Esophagus squamous epithelium (tissue), 4 donors: ENCODE measurements around the gene ZNF593OS.
A peak's percentile ranks its signal among the peaks of the same experiment; 100 is the strongest.

ENCODE experiments used
- POLR2A ChIP-seq, 4 donors: fragments of 450-650 bp; IDR thresholded peaks; one replicate each; pipeline ENCODE4 v1.6.1; 2017; ENCODE audit warnings: antibody characterized with exemption in 4 of 4, mild to moderate bottlenecking in 4 of 4, moderate library complexity in 3 of 4
- TF ChIP-seq, protein P1 (sequence below), 6 experiments: fragments of 450-650 bp in 4 of 6; fragments of 200-600 bp in 2 of 6; sonication (generic) in 2 of 6; IDR thresholded peaks; one replicate each; pipeline ENCODE4 v1.5.1; 2016 to 2019; ENCODE audit warnings: antibody characterized with exemption in 6 of 6, mild to moderate bottlenecking in 4 of 6, moderate library complexity in 4 of 6

DNA sequence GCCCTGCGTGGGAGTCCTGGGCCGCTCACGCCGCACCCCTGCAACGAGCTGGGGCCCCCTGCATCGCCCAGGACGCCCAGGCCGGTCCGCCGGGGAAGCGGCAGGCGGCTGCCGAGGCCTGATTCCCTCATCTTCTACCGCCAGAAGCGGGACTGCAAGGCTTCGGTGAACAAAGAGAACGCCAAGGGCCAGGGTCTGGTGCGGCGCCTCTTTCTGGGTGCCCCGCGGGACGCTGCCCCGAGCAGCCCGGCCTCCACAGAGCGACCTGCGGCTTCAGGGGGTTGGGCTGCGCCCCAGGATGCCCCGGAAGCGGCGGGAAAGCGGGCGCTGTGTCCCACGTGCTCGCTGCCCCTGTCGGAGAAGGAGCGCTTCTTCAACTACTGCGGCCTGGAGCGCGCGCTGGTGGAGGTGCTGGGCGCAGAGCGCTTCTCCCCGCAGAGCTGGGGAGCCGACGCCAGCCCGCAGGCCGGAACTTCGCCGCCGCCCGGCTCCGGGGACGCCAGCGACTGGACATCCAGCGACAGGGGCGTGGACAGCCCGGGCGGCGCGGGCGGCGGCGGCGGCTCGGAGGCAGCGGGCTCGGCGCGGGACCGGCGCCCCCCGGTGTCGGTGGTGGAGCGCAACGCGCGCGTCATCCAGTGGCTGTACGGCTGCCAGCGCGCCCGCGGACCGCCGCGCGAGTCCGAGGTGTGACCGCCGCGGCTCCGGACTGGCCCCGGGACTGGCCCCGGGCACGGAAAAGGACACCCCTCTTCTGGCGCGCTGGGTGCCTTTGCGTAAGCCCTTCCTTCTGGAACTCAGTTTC is 10.0 kb downstream of the ZNF593OS start:
- no peak for TF ChIP-seq POLR2A (IDR thresholded peaks at IDR 0.05)
- TF ChIP-seq, protein P1, sequence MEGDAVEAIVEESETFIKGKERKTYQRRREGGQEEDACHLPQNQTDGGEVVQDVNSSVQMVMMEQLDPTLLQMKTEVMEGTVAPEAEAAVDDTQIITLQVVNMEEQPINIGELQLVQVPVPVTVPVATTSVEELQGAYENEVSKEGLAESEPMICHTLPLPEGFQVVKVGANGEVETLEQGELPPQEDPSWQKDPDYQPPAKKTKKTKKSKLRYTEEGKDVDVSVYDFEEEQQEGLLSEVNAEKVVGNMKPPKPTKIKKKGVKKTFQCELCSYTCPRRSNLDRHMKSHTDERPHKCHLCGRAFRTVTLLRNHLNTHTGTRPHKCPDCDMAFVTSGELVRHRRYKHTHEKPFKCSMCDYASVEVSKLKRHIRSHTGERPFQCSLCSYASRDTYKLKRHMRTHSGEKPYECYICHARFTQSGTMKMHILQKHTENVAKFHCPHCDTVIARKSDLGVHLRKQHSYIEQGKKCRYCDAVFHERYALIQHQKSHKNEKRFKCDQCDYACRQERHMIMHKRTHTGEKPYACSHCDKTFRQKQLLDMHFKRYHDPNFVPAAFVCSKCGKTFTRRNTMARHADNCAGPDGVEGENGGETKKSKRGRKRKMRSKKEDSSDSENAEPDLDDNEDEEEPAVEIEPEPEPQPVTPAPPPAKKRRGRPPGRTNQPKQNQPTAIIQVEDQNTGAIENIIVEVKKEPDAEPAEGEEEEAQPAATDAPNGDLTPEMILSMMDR (IDR thresholded peaks at IDR 0.05) = peak in 3 of 6 experiments; percentile 8 to 28 (median 20)
